AG10803 (cell line): ENCODE measurements around the gene UBAP2L.
"Not testable (repeated sequence)": the region's sequence is repeated elsewhere in the genome, so short reads cannot be mapped to it uniquely, and the experiment has no call there.

Source experiments
- DNase-seq: peaks from one replicate; pipeline ENCODE4 v3.0.0; 2010; ENCODE audit warnings: low read depth
- H3K4me3 ChIP-seq: 2 replicates; pipeline ENCODE4 v1.5.1; 2011; ENCODE audit warnings: mild to moderate bottlenecking, low read length, control low read depth
- CTCF ChIP-seq: conservative IDR thresholded peaks from 2 replicates; pipeline ENCODE4 v1.5.1; 2011; ENCODE audit warnings: mild to moderate bottlenecking, low read length, control low read depth, inconsistent platforms

UBAP2L gene

GRCh38 chr1:154301582-154301981, 80.8 kb downstream of the UBAP2L start:
- DNase-seq: no peak
- H3K4me3 ChIP-seq: no peak overlapping the region
- TF ChIP-seq CTCF: no peak

DNA sequence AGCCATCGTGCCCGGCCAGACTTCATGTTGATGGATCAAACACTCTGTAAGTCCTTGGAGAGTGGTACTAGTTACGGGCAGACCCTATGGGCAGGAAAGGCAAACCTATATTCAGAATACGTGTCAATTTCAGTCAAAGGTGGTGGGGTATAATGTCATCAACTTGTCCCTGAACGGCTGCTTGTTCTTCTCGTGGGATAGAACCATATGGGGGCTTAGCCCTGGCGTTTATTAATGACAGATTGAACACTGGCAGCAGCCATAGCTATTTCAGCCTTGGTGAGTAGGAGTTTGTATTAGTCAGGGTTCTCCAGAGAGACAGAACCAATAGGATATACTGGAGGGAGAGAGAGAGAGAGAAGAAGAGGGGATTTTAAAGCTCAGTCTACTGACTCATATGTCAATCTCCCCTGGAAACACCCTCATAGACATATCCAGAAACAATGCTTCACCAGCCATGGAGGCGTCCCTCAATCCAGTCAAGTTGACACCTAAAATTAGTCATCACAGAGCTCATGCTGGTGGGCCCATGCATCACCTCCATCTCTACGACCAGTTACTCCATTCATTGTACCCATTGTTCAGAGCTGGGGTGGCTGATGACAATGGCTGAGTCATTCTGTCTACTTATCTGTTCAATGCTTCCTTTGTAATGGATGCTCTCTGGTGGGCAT, 84.0 kb downstream of the UBAP2L start:
- TF ChIP-seq CTCF: no peak
- DNase-seq: no peak
- no peak overlapping the region for H3K4me3 ChIP-seq

GRCh38 chr1:154306151-154306550, 85.4 kb downstream of the UBAP2L start:
- no peak overlapping the region for H3K4me3 ChIP-seq
- no peak for TF ChIP-seq CTCF
- DNase-seq: peak; percentile 86

- H3K4me3 ChIP-seq, DNase-seq: not testable (repeated sequence)
Measured at GRCh38 chr1:154307670-154308270, 87.0 kb downstream of the UBAP2L start.

- H3K4me3 ChIP-seq, DNase-seq: not testable (repeated sequence)
Measured at GRCh38 chr1:154309136-154309535, 88.4 kb downstream of the UBAP2L start.

- not testable (repeated sequence) for DNase-seq, H3K4me3 ChIP-seq
Measured at GRCh38 chr1:154312229-154313065, 91.7 kb downstream of the UBAP2L start.

- TF ChIP-seq CTCF: no peak
- H3K4me3 ChIP-seq: no peak overlapping the region
- no peak for DNase-seq
Measured at GRCh38 chr1:154313066-154313356, 92.3 kb downstream of the UBAP2L start.

DNA sequence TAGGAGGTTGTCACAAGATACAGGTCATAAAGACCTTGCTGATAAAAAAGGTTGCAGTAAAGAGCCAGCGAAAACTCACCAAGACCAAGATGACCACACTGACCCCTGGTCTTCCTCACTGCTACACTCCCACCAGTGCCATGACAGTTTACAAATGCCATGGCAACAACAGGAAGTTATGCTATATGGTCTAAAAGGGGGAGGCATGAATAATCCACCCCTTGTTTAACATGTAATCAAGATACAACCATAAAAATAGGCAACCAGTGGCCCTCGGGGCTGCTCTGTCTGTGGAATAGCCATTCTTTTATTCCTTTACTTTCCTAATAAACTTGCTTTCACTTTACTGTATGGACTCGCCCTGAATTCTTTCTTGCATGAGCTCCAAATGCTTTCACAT, 93.5 kb downstream of the UBAP2L start:
- not testable (repeated sequence) for DNase-seq, H3K4me3 ChIP-seq

GRCh38 chr1:154316704-154317103, 95.9 kb downstream of the UBAP2L start:
- no peak for DNase-seq
- H3K4me3 ChIP-seq: no peak overlapping the region
- TF ChIP-seq CTCF: no peak
